ENCODE data around the gene ABLIM2.
A peak's percentile ranks its signal among the peaks of the same experiment; 100 is the strongest.

ABLIM2 gene

GRCh38 chr4:8015512-8015911, 143.1 kb downstream of the ABLIM2 start:
- no peak for DNase-seq

- no peak for DNase-seq
Measured at GRCh38 chr4:8013976-8014726, 144.5 kb downstream of the ABLIM2 start.

GRCh38 chr4:8012517-8012916, 146.1 kb downstream of the ABLIM2 start:
- DNase-seq = no peak

GRCh38 chr4:8010618-8011017, 148.0 kb downstream of the ABLIM2 start:
- peak; percentile 68 for DNase-seq

- no peak for DNase-seq
Measured at GRCh38 chr4:8009710-8010511, 148.7 kb downstream of the ABLIM2 start.

GRCh38 chr4:8009097-8009496, 149.5 kb downstream of the ABLIM2 start:
- DNase-seq = no peak

- DNase-seq = no peak
Measured at GRCh38 chr4:8008391-8008790, 150.2 kb downstream of the ABLIM2 start.

GRCh38 chr4:8007581-8007980, 151.0 kb downstream of the ABLIM2 start:
- no peak for DNase-seq

- no peak for DNase-seq
Measured at GRCh38 chr4:8006471-8006870, 152.1 kb downstream of the ABLIM2 start.

GRCh38 chr4:8005814-8006215, 152.8 kb downstream of the ABLIM2 start:
- no peak for DNase-seq

- DNase-seq = no peak
Measured at GRCh38 chr4:8005033-8005808, 153.4 kb downstream of the ABLIM2 start.

- no peak for DNase-seq
Measured at GRCh38 chr4:8004066-8004465, 154.5 kb downstream of the ABLIM2 start.

- no peak for DNase-seq
Measured at GRCh38 chr4:8002525-8003309, 155.9 kb downstream of the ABLIM2 start.

GRCh38 chr4:8001564-8002355, 156.9 kb downstream of the ABLIM2 start:
- DNase-seq = no peak

GRCh38 chr4:8000721-8001491, 157.7 kb downstream of the ABLIM2 start:
- DNase-seq = no peak

- DNase-seq = no peak
Measured at GRCh38 chr4:8000247-8000646, 158.4 kb downstream of the ABLIM2 start.

GRCh38 chr4:7999695-8000094, 158.9 kb downstream of the ABLIM2 start:
- DNase-seq = no peak

GRCh38 chr4:7999279-7999678, 159.3 kb downstream of the ABLIM2 start:
- no peak for DNase-seq

GRCh38 chr4:7998447-7998846, 160.2 kb downstream of the ABLIM2 start:
- DNase-seq = no peak

GRCh38 chr4:7995866-7996265, 162.7 kb downstream of the ABLIM2 start:
- no peak for DNase-seq

- DNase-seq = no peak
Measured at GRCh38 chr4:7995135-7995534, 163.5 kb downstream of the ABLIM2 start.

Data from fibroblast of upper back skin (primary cell).